ENCODE results near the gene SLC29A2. TPM values are rescaled to one million over a fixed set of nuclear protein-coding genes. Genes with fewer than 3 reads are reported as not detected.
A peak's percentile ranks its signal among the peaks of the same experiment; 100 is the strongest.

SLC29A2 gene
- total RNA-seq, 1 donor from 2014 or later = 10.6 TPM

DNA sequence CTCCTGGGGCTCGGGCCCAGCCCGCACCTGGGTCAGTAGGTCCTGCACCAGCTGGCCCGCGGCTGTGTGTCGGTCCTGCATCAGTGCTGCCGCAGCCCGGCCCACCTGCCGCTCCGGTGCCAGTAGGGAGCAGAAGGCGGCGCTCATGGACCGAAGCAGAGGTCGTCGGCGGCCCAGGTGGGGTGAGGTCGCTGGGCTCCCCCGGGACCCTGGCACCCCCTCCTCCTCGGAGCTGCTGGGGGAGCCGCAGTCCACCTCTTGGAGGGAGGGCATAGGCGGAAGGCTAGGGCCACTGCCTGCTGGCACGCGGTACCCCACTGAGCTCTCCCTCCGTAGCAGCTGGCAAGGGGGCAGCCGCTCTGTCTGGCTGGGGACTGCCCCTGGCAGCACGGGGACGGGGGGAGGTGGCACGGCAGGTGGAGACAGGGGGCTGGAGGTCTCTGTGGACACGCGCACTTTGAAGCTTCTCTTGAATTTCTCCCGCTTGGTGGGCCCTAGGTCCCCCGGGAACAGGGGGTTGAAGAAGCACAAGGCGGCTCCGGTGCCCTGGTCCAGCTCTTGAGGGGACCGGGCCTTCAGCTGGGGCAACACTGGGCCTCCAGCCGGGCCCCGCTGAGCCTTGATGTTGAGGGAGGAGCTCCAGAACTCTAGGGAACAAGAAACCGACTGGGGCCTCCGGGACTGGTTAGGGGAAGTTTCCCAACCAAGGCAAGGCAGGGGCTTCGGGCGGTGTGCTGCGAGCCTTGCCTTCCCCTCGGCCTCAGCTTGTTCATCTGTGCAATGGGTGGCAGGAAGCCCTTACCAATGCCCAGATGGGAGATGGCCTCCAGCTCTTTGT, 36.7 kb downstream of the SLC29A2 start:
- Histone ChIP-seq H3K36me3 (peaks cover 47% of the 10 kb centered on the region), H3K27ac (peak overlapping the region; percentile 82), H3K9me3 (no peaks in the 10 kb centered on the region), H3K27me3 (ENCODE audit: low read depth) (no peaks in the 10 kb centered on the region), H3K4me1 (peaks cover 29% of the 10 kb centered on the region), H3K4me3 (peak overlapping the region; percentile 63)
- TF ChIP-seq, protein P1, sequence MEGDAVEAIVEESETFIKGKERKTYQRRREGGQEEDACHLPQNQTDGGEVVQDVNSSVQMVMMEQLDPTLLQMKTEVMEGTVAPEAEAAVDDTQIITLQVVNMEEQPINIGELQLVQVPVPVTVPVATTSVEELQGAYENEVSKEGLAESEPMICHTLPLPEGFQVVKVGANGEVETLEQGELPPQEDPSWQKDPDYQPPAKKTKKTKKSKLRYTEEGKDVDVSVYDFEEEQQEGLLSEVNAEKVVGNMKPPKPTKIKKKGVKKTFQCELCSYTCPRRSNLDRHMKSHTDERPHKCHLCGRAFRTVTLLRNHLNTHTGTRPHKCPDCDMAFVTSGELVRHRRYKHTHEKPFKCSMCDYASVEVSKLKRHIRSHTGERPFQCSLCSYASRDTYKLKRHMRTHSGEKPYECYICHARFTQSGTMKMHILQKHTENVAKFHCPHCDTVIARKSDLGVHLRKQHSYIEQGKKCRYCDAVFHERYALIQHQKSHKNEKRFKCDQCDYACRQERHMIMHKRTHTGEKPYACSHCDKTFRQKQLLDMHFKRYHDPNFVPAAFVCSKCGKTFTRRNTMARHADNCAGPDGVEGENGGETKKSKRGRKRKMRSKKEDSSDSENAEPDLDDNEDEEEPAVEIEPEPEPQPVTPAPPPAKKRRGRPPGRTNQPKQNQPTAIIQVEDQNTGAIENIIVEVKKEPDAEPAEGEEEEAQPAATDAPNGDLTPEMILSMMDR (IDR thresholded peaks at IDR 0.05) = no peak
- DNase-seq (peak; percentile 55), ATAC-seq (no peak)
- intact Hi-C loops (cut with DNase I) = no loop called here

DNA sequence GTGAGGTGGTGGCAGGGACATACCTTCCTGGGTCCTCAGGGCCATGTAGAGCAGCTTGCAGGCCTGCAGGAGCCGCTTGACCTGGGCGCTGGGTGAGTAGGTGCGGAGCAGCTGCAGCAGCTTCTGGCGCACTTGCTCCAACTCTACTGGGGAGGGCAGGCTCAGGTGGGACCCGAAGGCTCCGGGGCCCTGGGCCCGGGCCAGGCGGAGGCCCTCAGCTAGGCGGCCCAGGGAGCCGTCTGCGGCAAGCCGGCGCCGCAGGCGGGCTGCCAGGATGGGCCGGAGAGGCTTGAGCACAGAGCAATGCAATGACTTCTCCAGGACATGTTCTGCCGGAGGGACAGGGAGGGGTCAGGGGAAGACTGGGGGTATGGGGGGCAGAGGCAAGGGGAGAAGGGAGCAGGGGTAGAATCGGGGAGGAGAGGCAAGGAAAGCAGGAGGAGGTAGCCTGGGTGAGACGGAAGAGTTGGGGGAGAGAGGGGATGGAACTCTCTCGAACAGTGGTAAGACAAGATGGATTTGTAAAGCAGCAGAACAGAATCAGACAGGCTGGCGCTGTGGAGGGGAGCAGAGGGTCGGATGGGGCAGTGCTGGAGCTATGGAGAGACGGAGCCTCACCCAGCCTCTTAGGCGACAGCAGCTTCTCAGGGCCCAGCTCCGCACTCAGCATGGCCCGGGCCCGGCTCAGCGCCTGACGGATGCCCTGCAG, 37.5 kb downstream of the SLC29A2 start:
- H3K36me3 ChIP-seq = peaks cover 39% of the 10 kb centered on the region
- DNase-seq (peak; percentile 46), ATAC-seq (no peak)

DNA sequence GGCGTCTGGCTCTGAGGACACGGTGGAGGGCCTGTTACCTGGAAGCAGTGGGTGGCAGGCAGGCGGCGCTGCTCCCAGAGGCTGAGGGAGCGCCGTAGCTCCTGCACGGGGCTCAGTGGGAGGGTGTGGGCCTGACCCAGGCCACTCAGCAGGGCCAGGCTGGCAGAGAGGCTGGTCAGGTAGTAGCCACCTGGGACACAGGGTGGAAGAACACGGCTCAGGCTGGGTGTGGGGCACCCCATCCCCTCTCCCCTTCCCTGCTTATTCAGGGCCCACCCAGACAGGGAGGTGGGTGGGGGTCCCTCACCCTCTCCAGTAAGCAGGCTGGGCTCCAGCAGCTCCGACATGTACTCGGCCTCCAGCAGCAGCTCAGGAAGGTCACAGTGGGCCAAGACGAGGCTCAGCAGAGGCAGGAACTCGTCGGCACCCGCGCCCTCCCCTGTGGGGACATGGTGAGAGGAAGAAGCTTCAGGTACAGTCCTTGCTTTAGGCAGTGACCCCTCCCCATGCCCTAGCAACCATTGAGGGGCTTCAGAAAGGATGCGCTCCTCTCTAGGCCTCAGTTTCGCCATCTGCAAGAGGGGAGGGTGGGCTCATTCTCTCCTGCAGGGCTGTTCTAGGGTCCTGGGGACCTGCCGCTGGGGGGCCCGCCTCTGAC, 38.2 kb downstream of the SLC29A2 start:
- ATAC-seq = no peak

More for the DNA sequence above, 37.5 kb downstream of the SLC29A2 start:
- no peak overlapping the region for H3K4me3 ChIP-seq
- H3K27me3 ChIP-seq (ENCODE audit: low read depth) = no peaks in the 10 kb centered on the region
- TF ChIP-seq, protein P1 (IDR thresholded peaks at IDR 0.05) = no peak
- H3K9me3 ChIP-seq = no peaks in the 10 kb centered on the region
- intact Hi-C loops (cut with DNase I) = no loop called here
- H3K4me1 ChIP-seq = peaks cover 29% of the 10 kb centered on the region
- no peak overlapping the region for H3K27ac ChIP-seq

DNA sequence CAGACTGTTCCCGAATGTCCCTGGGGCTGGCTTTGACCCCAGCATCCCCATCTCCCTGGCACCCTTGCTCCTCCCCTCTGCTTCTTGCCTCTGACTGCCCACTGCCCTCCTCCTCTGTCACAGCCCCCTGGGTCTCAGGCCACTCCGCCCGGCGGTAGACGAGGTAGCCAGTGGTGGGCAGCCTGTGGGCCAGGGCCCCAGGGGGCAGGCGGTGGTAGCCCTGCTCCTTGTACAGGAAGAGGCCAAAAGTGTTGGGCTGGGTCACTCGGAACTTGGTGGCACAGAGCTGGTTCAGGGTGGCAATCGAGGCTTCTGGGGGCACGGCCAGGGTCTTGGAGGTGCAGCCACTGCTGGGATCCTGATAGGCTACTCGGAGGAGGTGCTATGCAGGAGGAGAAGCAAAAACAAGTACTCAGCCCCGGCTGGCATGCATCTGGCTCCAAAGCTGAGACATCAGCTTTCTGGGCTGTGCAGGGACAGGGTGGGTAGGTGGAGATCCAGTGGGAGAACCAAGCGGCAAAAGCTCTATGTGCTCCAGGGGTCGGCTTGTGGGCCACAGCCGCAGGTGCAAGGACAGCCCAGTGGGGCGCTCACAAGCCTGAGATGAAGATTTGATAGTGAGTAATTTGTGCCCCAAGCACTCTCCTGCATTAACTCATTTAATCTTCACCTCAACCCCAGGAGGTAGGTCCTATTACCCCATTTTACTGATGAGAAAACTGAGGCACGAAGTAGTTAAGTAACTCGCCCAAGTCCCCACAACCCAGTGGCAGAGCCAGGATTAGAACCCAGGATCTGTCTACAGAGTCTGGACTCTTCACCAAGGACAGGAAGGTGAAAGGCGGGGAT, 39.0 kb downstream of the SLC29A2 start:
- ATAC-seq (no peak), DNase-seq (peak; percentile 17)
- TF ChIP-seq, protein P1 (IDR thresholded peaks at IDR 0.05) = no peak
- Histone ChIP-seq H3K4me3 (no peak overlapping the region), H3K4me1 (peaks cover 43% of the 10 kb centered on the region), H3K27ac (no peak overlapping the region), H3K27me3 (ENCODE audit: low read depth) (no peaks in the 10 kb centered on the region), H3K9me3 (no peaks in the 10 kb centered on the region), H3K36me3 (peaks cover 25% of the 10 kb centered on the region)
- intact Hi-C loops (cut with DNase I) = no loop called here

More for the DNA sequence above, 38.2 kb downstream of the SLC29A2 start:
- Histone ChIP-seq H3K27me3 (ENCODE audit: low read depth) (no peaks in the 10 kb centered on the region), H3K4me1 (peaks cover 36% of the 10 kb centered on the region), H3K4me3 (no peak overlapping the region), H3K27ac (no peak overlapping the region), H3K36me3 (peaks cover 32% of the 10 kb centered on the region), H3K9me3 (no peaks in the 10 kb centered on the region)
- peak; percentile 30 for DNase-seq
- TF ChIP-seq, protein P1 (IDR thresholded peaks at IDR 0.05) = no peak
- intact Hi-C loops (cut with DNase I) = no loop called here
